Iris pigment epithelial cell (primary cell): ENCODE data around the gene CAMK1D.

Source experiments
- DNase-seq: peaks from one replicate; pipeline ENCODE4 v3.0.0-alpha.2; 2011; ENCODE audit warnings: low read depth

Gene CAMK1D

DNA sequence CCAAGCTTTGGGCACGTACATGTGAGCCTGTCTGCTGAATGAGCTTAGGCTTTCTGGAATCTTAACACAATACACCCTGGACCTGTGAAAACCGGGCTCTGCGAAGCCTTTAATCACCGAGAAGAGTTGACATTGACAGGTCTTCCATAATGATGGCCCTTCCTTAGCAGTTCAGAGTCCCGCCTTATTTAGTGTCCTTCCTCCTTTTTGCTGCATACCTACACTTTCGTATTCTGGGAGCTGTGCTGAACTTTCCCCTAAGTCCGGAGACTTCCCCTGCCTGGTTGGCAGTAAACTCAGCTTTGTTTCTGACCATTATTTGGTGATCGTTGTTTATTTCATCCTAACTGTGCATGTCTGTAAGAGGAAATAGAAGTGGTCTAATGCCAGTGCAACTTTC is 212.0 kb downstream of the CAMK1D start:
- no peak for DNase-seq

- no peak for DNase-seq
These were observed 212.4 kb downstream of the CAMK1D start for GRCh38 chr10:12561720-12562119.

DNA sequence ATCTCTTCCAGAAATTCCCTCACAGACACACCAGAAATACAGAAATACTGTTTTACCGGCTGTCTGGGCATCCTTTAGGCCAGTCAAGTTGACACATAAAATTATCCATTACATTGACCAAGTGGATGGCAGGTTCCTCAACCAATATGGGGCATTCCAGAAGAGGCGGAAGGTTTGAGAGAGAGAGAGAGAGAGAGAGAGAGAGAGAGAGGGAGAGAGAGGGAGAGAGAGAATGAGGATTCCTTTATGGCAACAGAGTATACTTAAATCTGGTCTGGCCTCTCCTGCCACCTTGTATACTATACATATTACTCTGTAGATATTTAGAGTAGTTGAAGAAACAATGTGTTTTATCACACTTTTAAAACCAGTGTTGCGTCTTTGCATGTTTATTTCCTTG is 214.1 kb downstream of the CAMK1D start:
- no peak for DNase-seq

DNA sequence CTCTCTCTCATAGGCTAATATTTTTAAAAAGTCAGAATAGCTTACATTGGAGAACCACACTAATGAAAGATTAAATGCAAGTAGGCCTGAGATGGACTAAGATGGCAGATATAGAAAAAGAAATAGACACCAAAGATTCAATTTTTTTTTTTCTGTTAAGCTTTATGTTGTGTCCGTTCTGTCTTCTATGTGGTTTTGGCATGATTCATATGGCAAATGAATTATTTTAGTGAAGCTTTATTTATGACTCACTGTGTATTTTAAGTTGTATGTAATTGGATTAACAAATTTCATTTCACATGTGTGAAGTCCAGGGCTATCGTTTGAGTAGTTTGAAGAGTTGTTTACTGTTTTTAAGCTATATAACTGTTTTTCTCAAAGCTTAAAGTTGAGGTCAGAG is 214.8 kb downstream of the CAMK1D start:
- DNase-seq = peak; percentile 27

GRCh38 chr10:12566161-12567115 is 217.1 kb downstream of the CAMK1D start:
- DNase-seq = no peak

DNA sequence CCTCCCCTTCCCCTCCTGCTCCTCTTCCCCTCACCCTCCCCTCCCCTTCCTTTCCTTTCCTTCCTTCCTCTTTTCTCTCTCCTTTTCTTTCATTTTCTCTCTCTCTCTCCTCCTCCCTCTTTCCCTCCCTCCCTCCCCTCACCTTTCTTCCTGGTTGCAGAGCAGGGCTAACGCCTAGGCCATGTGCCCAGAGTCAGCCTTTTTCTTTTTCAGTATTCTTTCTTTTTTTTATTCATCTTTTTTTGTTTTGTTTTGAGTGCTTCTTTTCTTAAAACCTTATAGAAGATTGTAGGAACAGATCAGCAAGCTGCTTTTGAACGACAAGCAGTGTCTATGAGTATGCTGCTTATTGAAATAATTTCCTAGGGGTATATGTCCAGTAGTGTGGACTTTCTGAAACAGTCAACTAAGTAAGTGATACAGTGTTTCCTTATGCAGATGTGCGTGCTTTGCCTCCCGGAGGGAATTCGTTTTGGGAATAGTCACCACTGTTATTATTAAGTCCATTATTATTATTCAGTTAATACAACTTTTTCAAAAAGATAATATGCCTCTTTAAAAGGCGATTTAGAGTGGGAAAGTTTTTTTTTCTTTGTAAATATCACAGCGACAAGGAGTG is 219.2 kb downstream of the CAMK1D start:
- no peak for DNase-seq

GRCh38 chr10:12572281-12572680 is 222.9 kb downstream of the CAMK1D start:
- DNase-seq = no peak

DNA sequence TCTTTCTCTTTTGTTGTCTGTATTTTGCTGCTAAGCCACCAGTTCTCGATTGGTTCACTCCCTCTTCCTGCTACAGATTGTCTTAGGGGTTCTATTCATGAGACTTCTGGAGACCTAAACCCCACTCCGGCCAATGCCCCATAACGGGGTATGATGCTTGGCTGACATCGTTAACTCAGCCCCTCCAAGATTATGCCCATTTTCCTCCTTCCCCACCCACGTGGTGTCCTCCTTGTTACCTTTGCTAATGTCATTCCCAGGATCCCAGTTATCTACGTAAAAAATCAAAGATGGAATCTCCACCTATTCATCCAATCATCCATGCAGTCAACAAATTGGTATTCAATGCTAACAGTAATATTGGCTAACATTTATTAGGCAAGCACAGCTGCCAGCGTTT is 228.3 kb downstream of the CAMK1D start:
- no peak for DNase-seq

DNA sequence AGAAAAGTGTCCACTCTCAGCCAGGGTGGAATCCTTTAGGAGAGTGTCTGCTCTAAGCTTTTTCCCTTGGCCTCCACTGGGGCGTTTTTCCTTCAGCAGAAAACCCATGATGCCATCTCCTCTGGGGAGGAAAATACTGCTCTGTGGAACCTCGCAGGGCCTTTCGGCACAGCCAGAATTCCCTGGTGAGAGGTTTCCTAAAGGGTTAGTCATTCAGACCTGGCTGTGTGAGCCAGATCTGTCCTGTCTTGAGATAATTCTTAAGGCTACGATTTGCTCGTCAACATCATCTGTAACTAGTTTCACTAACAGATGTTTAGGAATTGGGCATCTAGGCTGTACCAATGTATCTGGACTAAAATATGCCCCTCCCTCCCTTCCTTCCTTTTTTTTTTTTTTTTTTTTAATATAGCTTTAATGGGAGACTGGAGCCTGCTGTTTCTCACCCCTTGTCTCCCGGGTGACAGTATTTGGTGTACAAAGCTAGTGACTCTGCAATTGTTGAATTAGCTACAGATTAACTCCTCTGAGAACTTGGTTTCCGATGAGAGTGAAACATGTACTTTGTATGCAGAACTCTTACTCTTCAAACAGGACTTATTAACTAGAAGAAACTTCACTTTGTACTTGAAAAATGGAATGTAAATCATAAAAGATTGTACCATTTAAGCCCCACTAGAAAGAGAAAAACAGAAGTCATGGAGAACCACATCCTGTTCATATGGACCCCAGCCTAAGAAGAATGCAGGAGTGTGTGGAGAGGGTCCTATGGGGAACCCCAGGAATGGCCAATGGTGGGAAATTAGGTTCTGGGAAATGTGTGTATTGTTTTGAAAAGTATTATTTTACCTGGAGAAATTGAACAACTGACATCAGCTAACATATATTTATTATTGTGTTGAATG is 230.9 kb downstream of the CAMK1D start:
- DNase-seq = no peak

- DNase-seq = no peak
These were observed 234.7 kb downstream of the CAMK1D start for GRCh38 chr10:12583891-12584595.

DNA sequence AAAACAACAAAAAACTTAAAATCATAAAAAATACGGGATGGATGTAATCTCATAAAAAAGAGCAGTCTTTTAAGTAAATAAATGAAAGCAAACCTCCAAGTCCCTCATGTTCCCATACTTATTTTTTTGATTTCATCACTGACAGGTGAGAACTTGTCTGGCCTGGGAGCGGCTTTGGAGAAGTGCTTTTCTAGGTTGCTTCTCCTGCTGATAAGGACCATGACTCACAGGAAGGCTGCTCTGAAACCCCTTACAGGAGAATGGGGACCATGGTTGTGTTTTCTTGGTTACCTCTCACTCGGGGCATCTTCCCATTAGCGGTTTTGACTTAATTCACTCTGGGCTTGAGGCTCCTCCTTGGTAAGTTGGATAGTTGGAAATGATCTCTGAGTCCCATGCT is 237.4 kb downstream of the CAMK1D start:
- no peak for DNase-seq

DNA sequence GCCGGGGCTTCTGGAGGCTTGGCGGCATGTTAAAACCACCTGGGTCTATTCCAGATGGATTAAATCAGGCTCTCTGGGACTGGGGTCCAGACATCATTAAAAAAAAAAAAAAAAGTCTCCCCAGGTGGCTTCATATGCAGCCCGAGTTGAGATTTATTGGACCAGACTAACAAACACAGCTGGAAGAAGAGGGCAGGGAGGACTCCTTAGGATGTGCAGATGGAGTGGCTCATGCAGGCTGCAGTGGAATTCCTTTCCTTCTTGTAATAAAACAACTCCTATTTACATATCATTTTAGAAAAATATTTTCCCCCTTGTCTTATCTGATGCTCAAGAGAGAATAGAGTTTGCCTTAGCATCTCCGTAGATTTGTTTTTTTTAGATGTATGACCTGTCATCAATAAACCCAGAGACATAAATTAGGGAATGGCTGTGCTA is 238.1 kb downstream of the CAMK1D start:
- DNase-seq = no peak

DNA sequence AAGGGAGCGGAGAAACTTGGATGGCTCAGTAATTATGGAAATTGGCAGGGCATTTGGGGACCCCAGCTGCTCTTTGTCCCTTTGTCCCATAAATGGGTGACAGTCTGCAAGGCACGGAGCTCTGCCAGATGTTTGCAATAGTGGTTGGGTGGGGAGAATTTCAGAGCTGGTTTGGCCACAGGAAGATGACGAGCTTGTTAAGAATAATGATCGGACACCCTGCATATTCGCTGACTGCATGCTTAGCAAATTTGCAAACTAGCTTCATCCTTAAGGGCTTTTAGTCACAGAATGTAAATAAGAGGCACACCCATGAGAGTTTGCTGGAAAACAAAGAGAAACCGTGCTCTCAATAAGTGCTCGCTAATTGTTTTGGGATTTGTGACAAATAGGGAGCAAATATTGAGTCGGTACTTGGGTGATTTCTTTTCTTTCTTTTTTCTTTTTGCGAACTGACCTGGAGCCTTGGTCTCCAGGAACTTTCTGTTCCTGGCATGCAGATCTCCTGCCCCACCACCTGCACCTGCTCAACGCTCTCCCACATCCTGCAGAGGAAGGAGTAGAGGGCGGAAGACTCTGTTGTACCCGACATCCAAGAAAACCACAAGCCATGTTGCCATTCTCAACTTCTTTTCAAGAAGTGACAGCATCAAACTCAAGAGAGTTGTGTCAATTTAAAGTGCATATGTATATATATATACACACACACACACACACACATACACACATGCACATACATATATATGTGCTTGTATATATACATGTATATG is 238.9 kb downstream of the CAMK1D start:
- no peak for DNase-seq

DNA sequence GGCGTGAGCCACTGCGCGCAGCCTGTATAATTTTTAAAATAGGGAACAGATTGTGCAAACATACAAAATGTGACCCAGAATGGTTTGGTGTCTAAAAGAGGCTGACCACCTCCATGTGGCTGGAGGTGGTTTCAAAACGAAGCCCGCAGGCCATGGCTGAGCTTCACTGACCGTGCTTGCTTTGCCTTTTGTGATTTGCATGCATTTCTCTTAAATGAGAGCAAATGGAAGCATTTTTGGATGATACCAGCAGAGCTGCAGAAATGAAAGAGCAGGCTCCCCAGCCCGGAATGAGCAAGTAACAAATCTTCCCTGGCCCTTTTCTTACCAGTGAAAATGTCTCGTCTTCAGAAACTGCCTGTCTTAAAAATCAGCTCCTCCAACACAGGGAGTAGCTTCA is 239.9 kb downstream of the CAMK1D start:
- DNase-seq = no peak

DNA sequence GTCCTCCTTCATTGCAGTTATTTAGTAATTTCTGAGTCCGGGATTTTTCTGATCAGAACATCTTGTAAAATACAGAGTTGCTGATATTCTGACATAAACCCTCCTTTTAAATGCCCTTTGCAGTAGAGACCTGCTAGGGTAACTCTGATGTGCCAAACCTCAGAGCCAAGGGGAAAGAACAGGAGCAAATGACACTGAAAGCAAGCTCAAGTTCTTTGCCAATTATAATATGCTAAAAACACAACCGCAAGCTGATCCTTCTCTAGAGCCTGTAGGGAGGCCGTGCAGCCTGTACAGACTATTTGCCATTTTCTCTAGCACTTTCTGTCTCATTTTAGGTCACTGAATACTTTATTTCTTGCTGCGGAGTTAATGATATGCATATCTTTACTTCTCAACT is 240.4 kb downstream of the CAMK1D start:
- DNase-seq = no peak

DNA sequence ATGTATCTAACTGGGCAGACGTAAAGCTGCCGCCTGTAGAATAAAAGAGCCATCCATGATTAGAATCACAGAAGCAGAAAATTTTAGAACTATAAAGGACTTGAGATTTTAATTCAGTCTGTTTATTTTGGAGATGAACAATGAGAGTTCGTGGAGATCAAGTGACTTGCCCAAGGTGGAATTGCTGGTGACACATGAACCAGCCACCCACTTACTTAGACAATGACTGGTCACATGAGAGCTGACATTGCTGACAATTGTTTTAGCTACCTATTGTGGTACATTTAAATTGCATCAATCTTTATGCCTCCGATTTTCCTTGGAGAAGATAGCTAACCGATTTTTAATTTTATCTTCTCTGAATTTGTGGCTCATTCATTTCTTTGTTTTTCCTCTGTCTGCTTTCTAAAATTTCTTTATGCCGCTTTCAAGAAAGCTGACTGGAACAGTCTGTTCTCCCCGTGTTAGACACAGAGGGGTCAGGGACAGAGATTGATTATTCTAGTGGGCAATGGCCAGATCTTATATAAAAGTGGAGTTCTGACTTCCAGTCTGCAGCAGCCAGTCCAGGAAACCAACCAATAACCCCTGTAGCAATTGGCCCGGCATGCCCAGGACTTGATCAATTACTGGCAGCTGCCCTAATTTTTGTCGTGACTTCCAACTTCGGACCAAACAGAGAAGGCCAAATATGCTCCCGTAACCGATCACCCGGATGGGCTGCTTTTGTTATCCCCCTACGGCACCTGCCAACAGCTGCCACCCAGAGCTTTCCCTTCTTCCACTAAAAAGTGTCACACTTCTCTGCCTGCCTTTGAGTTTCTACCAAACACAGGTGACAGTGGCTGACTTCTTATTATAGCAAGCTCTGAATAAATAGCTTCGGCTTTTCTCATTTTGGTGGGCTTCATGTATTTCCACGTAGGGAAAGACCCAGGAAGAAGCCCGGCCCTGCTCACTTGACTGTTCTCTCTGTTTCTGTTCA is 241.6 kb downstream of the CAMK1D start:
- no peak for DNase-seq

DNA sequence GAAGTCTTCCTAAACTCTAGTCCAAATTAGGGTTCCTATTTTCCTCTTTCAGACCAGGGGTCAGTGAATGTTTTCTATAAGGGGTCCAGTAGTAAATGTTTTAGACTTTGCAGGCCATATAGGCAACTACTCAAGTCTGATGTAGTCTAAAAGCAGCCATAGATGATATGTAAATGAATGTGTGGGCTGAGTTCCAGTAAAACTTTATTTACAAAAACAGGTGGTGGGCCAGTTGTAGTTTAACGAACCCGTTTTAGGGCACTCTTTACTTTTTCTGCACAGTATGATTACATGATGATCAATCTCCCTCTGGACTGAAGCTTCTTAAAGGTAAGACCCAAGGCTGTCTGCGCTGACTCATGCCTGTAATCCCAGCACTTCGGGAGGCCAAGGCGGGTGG is 243.6 kb downstream of the CAMK1D start:
- no peak for DNase-seq

DNA sequence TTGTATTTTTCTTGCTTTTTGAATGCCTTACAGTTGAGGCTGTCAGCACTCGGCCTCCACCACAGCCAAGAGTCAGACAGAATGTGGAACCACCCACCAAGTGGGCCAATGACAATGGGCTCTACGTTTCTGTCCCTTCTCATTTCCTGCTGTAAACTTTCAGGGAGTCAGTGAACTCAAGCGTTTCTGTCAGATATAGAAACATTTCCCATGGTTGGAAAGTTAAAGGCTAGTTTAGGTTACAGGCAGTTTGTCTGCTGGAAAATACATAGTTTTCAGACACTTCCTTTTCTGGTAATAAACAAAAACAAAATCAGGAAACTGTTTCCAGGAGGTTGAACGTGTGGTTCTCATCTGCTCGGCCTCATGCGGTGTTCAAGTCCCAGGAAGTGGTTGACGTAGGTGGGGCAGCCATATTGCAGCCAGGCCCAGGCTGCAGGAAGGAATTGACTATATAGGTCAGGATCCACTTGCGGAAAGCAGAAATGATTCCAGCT is 245.1 kb downstream of the CAMK1D start:
- DNase-seq = no peak

DNA sequence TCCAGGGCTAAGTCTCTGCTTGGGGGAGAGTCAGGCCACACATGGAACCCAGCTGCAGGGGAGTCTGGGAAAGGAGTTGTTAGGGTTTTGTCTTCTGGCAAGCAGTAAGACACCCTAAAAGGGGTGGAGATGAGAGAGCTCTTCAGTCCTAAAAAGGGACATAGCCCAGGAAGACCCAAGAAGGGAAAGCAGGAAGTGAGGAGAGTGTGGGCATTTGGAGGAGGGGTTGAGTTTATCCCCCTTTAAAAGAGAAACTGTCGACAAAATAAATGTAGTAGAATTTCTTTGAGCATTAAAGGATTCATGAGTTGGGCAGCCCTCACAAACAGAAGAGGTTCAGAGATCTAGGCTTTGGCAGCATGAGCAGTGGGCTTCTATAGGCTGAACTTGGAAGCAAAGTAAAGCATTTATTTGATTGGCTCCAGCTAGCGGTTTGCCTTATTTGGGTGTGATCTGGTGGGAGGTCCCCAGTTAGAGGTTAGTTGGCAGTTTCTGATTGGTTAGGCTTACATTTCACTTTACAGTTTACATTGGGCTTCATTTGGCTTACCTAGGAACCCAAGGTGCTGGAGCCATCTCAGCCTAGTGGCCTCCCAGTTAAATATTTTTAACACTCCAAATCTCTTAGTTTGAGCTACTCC is 246.7 kb downstream of the CAMK1D start:
- no peak for DNase-seq
